ENCODE measurements around the gene DAP3.

DAP3 gene

GRCh38 chr1:155776414-155776813 is 87.5 kb downstream of the DAP3 start:
- no peak for DNase-seq (ENCODE audit: low read depth)

DNA sequence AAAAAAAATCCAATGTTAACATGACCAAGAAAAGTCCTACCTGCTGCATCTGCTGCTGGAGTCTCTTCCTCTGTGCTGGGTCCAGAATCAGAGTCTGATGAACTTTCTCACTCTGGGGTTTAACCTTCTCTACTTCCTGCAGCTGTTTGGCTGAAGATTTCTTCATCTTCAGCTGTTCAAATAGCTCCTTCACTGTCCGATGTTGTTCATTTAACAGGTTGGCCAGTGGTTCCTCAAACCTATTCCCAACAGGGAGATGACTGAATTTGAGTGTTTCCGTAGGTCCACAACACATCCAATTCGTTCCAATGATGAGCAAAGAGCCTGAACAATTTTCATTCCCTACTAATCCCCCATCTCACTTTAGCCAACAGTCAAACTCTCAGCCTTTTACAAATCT is 88.7 kb downstream of the DAP3 start:
- no peak for DNase-seq (ENCODE audit: low read depth)
